ENCODE measurements around the gene ANKRD39. TPM values are rescaled to one million over a fixed set of nuclear protein-coding genes. Genes with fewer than 3 reads are reported as not detected.

The ANKRD39 gene
- total and polyA plus RNA-seq, 10 of the 15 experiments (the other 5 are each of a cell fraction or from before 2014, with no cell fraction given) = 7.4 to 36.2 (median 23.7) TPM

- DNase-seq (ENCODE audit: low read depth, low spot score) (no peak), ATAC-seq (no peak), FAIRE-seq (no peak)
- Histone ChIP-seq H3K9ac (ENCODE audit: control insufficient read depth, insufficient read depth, low read length) (no peak overlapping the region), H3K4me2 (ENCODE audit: control insufficient read depth, insufficient read depth) (no peak overlapping the region), H3K9me3 (replicated peaks; ENCODE audit: control insufficient read depth, insufficient read depth, low read length) (no peaks in the 10 kb centered on the region), H2AFZ (ENCODE audit: control insufficient read depth, low read depth, low read length) (no peak overlapping the region), H3K79me2 (ENCODE audit: control insufficient read depth, insufficient read depth, low read length) (no peaks in the 10 kb centered on the region), H3K4me1 (ENCODE audit: control insufficient read depth, insufficient read depth, low read length) (peaks cover 19% of the 10 kb centered on the region), H3K4me3 (no peak overlapping the region), H3K27ac (ENCODE audit: control insufficient read depth, insufficient read depth) (no peak overlapping the region), H3K27me3 (replicated peaks in 1 of 2; ENCODE audit: control insufficient read depth in 2 of 2, insufficient read depth in 2 of 2, low read length in 1 of 2) (no peaks in the 10 kb centered on the region), H4K20me1 (ENCODE audit: control insufficient read depth, insufficient read depth) (no peaks in the 10 kb centered on the region), H3K36me3 (ENCODE audit: control insufficient read depth in 2 of 2, insufficient read depth in 2 of 2, low read length in 1 of 2) (no peaks in the 10 kb centered on the region)
- ChIA-PET CTCF (interaction anchor here (0.6 to 1.1 kb wide), 2 partner anchors 14 to 21 kb away, joined by 3 to 5 read pairs; partner anchors contain the start of gene ANKRD39), POLR2A (no interaction called here), SMC1A (ENCODE audit: uncharacterized antibody, unreplicated experiment) (no interaction called here), RAD21 (ENCODE audit: unreplicated experiment) (interaction anchor here (2.4 kb wide), 1 partner anchor 21 kb away, joined by 7 read pairs; the partner anchor contains the start of gene ANKRD39)
- TF ChIP-seq CEBPZ (IDR thresholded peaks at IDR 0.05; ENCODE audit: low read depth, low read length) (no peak), RBBP5 (conservative IDR thresholded peaks at IDR 0.05) (no peak), BACH1 (IDR thresholded peaks at IDR 0.05; ENCODE audit: borderline replicate concordance) (no peak), SUPT20H (IDR thresholded peaks at IDR 0.05; ENCODE audit: borderline replicate concordance, control insufficient read depth, low read depth, low read length) (no peak), JUND (IDR thresholded peaks at IDR 0.05; ENCODE audit: low read depth, low read length) (no peak), ZNF217 (IDR thresholded peaks at IDR 0.05) (no peak), MYB (IDR thresholded peaks at IDR 0.05; ENCODE audit: borderline replicate concordance, low read depth, low read length) (no peak), YBX1 (IDR thresholded peaks at IDR 0.05) (no peak), EGR1 (IDR thresholded peaks at IDR 0.05; ENCODE audit: borderline replicate concordance in 1 of 2, low read depth in 2 of 2, low read length in 2 of 2) (no peak), RFX5 (IDR thresholded peaks at IDR 0.05; ENCODE audit: low read depth, low read length) (no peak), FOS (IDR thresholded peaks at IDR 0.05; ENCODE audit: borderline replicate concordance, extremely low read depth, insufficient read length) (no peak), CBFB (IDR thresholded peaks at IDR 0.05; ENCODE audit: low read depth) (no peak), HDGF (IDR thresholded peaks at IDR 0.05) (no peak), HCFC1 (IDR thresholded peaks at IDR 0.05; ENCODE audit: low read length) (no peak), SMAD5 (IDR thresholded peaks at IDR 0.05; ENCODE audit: low read depth) (no peak)
- BruUV-seq (replicated peaks) = no TSS peak
- intact Hi-C loops (cut with micrococcal nuclease; ENCODE audit: unreplicated experiment) (no loop called here), in situ Hi-C loops (cut with MboI) (no loop called here)
- 63% methylated on average over 22 of the region's 22 CpGs for WGBS (ENCODE audit: insufficient coverage, insufficient replicate concordance, low lambda C conversion rate, missing lambda C conversion rate)
Measured at GRCh38 chr2:96878796-96879544, 21.2 kb upstream of the ANKRD39 start.

All from GM12878 (cell line).